Lung (tissue), 12 donors: ENCODE measurements around the gene SEPTIN3. TPM values are rescaled to one million over a fixed set of nuclear protein-coding genes. Genes with fewer than 3 reads are reported as not detected.
"Not testable (repeated sequence)": the region's sequence is repeated elsewhere in the genome, so short reads cannot be mapped to it uniquely, and the experiment has no call there.

ENCODE experiments used
- ATAC-seq: fragments of 200-7000 bp; cut with Tn5 transposase; one replicate; pipeline ENCODE4 v1.9.1; 2020; ENCODE audit warnings: moderate number of reproducible peaks; ENCODE audit not compliant: insufficient read depth, low FRiP score
- DNase-seq, 3 donors: peaks; one replicate each; pipeline ENCODE4 v3.0.0-alpha.2; 2013 to 2017
- H3K27ac ChIP-seq, 2 donors: one replicate each; pipeline ENCODE4 v1.5.1; 2013; ENCODE audit warnings: mild to moderate bottlenecking in 2 of 2, moderate library complexity in 2 of 2, control low read depth in 1 of 2, inconsistent platforms in 1 of 2, low read depth in 1 of 2, low read length in 1 of 2
- H3K27me3 ChIP-seq, 3 donors: one replicate each; pipeline ENCODE4 v1.5.1; 2013; ENCODE audit warnings: low read length in 2 of 3; ENCODE audit not compliant: control insufficient read depth in 3 of 3, insufficient read depth in 3 of 3
- H3K36me3 ChIP-seq, 4 donors: one replicate each; pipeline ENCODE4 v1.5.1; 2013; ENCODE audit warnings: low read length in 4 of 4, mild to moderate bottlenecking in 1 of 4, moderate library complexity in 1 of 4; ENCODE audit not compliant: control insufficient read depth in 4 of 4, insufficient read depth in 4 of 4
- H3K4me1 ChIP-seq, 5 donors: one replicate each; pipeline ENCODE4 v1.5.1; 2013; ENCODE audit warnings: low read length in 5 of 5, mild to moderate bottlenecking in 2 of 5, moderate library complexity in 1 of 5; ENCODE audit not compliant: control insufficient read depth in 5 of 5, insufficient read depth in 5 of 5
- H3K4me3 ChIP-seq: one replicate; pipeline ENCODE4 v1.5.1; 2013; ENCODE audit warnings: mild to moderate bottlenecking, control low read depth, moderate library complexity
- H3K9ac ChIP-seq, 2 donors: one replicate each; pipeline ENCODE4 v1.5.1; 2013; ENCODE audit warnings: low read length in 2 of 2, control low read depth in 1 of 2; ENCODE audit not compliant: insufficient read depth in 1 of 2
- H3K9me3 ChIP-seq, 4 donors: one replicate each; pipeline ENCODE4 v1.5.1; 2013; ENCODE audit warnings: low read length in 3 of 4, mild to moderate bottlenecking in 1 of 4, moderate library complexity in 1 of 4; ENCODE audit not compliant: control insufficient read depth in 4 of 4, insufficient read depth in 3 of 4
- CTCF ChIP-seq: IDR thresholded peaks from 2 replicates; pipeline ENCODE4 v1.5.1; 2012; ENCODE audit warnings: mild to moderate bottlenecking; ENCODE audit errors: control extremely low read depth, extremely low read depth
- WGBS, 2 donors: extraction: QIAGEN DNeasy Blood & Tissue Kit; methylation state at CpG; one replicate each; pipeline ENCODE4 v1.1.7; 2013; 5-methylcytosine and 5-hydroxymethylcytosine counted together
- polyA plus RNA-seq, 2 donors: library from polyadenylated mRNA; stranded (reverse); fragments of 200-250 nt; gene quantifications; one replicate each; pipeline ENCODE4 v1.2.1, GENCODE V29; 2013
- total RNA-seq, 2 donors: library from RNA; depleted of rRNA in 1 of 2; stranded (reverse); fragments of >200 nt in 1 of 2; gene quantifications; one replicate each; pipeline ENCODE4 v1.2.1, GENCODE V29; 2014 to 2021
- donor health status: control.
- donor health status: control.
- donor health status: Bipolar disorder and iron deficiency.
- donor health status: healthy.
- donor health status: DM: yes; HTN: yes; CAD: no.

The SEPTIN3 gene
- total and polyA plus RNA-seq, 4 donors = 0.31 to 1.3 (median 0.56) TPM

- Histone ChIP-seq H3K9me3 (no peaks in the 10 kb centered on the region), H3K4me3 (peak within 1 kb of the TSS; percentile 71), H3K9ac (peak within 1 kb of the TSS in 1 of 2 donors; percentile 81), H3K27me3 (no peaks in the 10 kb centered on the region), H3K36me3 (peaks cover 0 to 11% (median 2%) of the 10 kb centered on the region in 4 donors), H3K27ac (peak within 1 kb of the TSS; percentile 21 to 46), H3K4me1 (peaks cover 0 to 8% (median 5%) of the 10 kb centered on the region in 5 donors)
- DNase-seq = peak; percentile 96 to 97 (median 97)
- no peak for TF ChIP-seq CTCF
- ATAC-seq = peak; percentile 98
- WGBS, 2 donors = 1% methylated on average over 56 of the region's 56 CpGs
These were observed 22.4 kb upstream of the SEPTIN3 start, which contains the start of gene CENPM for GRCh38 chr22:41946629-41947423. TSS of gene CENPM (minus strand) at chr22:41947152. CDS start at chr22:41947076, 76 bp downstream.

- DNase-seq (no peak), ATAC-seq (no peak)
- Histone ChIP-seq H3K27me3 (no peaks in the 10 kb centered on the region), H3K4me1 (peaks cover 0 to 8% (median 5%) of the 10 kb centered on the region in 5 donors), H3K9ac (peak overlapping the region in 1 of 2 donors; percentile 81), H3K36me3 (peaks cover 0 to 11% (median 2%) of the 10 kb centered on the region in 4 donors), H3K4me3 (no peak overlapping the region), H3K9me3 (no peaks in the 10 kb centered on the region), H3K27ac (no peak overlapping the region)
- TF ChIP-seq CTCF = no peak
- WGBS, 2 donors = 71 to 76% methylated on average over 21 of the region's 21 CpGs
These were observed 21.7 kb upstream of the SEPTIN3 start for GRCh38 chr22:41947424-41948080.

- Histone ChIP-seq H3K9me3 (no peaks in the 10 kb centered on the region), H3K4me3 (no peak overlapping the region), H3K9ac (no peak overlapping the region), H3K36me3 (peaks cover 0 to 10% (median 2%) of the 10 kb centered on the region in 4 donors), H3K27me3 (no peaks in the 10 kb centered on the region), H3K27ac (no peak overlapping the region), H3K4me1 (peaks cover 0 to 8% (median 5%) of the 10 kb centered on the region in 5 donors)
- TF ChIP-seq CTCF = no peak
- DNase-seq = no peak
- 81 to 94% methylated on average over 2 of the region's 2 CpGs for WGBS, 2 donors
- ATAC-seq = no peak
These were observed 21.1 kb upstream of the SEPTIN3 start for GRCh38 chr22:41948142-41948541.

GRCh38 chr22:41948928-41949296 lies 20.3 kb upstream of the SEPTIN3 start:
- ATAC-seq = not testable (repeated sequence)
- 86 to 100% methylated on average over 8 of the region's 8 CpGs for WGBS, 2 donors

More at GRCh38 chr22:41948928-41949296, 20.3 kb upstream of the SEPTIN3 start:
- not testable (repeated sequence) for DNase-seq, H3K36me3 ChIP-seq, H3K27ac ChIP-seq, H3K9me3 ChIP-seq, H3K27me3 ChIP-seq, H3K4me3 ChIP-seq, H3K4me1 ChIP-seq, H3K9ac ChIP-seq
